ENCODE measurements around the gene CYP27C1. TPM values are rescaled to one million over a fixed set of nuclear protein-coding genes. Genes with fewer than 3 reads are reported as not detected.
"Not testable (repeated sequence)": the region's sequence is repeated elsewhere in the genome, so short reads cannot be mapped to it uniquely, and the experiment has no call there.

The CYP27C1 gene
- total RNA-seq, 1 donor from 2014 or later: 4.5 TPM

DNA sequence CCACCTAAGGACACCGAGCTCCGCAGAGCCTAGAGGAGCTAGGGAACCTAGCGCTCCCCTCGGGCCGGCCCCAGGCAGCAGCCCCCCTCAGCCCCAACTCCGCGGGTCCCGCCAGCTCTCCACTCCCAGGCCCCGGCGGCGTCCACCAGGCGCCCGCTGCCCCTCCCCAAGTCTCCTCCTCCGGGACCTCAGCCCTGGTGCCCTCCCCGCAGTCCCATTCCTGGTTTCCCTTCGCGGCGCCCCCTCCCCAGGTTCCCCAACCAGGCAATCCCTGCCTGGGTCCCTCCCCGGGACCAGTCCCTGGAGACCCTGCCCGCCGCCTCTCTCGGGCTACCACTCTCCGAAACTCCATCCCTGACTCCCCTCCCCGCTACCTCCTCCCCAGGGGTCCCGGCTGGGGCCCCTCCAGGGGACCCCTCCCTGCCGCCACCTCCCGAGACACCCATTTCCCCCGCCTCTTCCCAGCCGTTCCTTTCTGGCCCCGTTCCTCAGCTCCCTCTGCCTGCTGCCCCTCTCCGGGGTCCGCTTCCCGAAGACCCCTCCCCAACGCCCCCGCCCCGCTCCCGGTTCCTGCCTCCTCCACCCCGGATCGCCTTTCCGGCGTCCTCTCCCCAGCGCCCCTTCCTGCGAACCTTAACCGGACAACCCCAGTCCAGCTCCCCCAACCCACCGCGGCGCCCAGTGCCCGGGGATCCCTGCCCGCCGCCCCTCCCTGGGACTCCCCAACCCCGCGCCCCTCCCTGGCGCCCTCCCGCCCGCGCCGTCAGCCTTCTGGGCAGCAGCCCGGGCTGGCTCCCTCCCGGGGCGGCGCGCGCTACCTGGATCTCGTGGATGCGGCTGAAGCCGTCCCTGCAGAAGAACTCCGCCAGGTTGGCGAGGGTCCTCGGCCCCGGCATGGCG lies 678 bp downstream of the CYP27C1 start:
- peak overlapping the region; percentile 80 for H3K4me3 Mint-ChIP-seq
- peak; percentile 44 to 66 for DNase-seq (ENCODE audit: low spot score in 2 of 2, unreplicated experiment in 2 of 2)
- no peaks in the 10 kb centered on the region for H3K36me3 Mint-ChIP-seq
- TF ChIP-seq, protein P1, sequence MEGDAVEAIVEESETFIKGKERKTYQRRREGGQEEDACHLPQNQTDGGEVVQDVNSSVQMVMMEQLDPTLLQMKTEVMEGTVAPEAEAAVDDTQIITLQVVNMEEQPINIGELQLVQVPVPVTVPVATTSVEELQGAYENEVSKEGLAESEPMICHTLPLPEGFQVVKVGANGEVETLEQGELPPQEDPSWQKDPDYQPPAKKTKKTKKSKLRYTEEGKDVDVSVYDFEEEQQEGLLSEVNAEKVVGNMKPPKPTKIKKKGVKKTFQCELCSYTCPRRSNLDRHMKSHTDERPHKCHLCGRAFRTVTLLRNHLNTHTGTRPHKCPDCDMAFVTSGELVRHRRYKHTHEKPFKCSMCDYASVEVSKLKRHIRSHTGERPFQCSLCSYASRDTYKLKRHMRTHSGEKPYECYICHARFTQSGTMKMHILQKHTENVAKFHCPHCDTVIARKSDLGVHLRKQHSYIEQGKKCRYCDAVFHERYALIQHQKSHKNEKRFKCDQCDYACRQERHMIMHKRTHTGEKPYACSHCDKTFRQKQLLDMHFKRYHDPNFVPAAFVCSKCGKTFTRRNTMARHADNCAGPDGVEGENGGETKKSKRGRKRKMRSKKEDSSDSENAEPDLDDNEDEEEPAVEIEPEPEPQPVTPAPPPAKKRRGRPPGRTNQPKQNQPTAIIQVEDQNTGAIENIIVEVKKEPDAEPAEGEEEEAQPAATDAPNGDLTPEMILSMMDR (IDR thresholded peaks at IDR 0.05; ENCODE audit: unreplicated experiment): no peak
- peak overlapping the region; percentile 67 for H3K27ac Mint-ChIP-seq
- H3K9me3 Mint-ChIP-seq: peaks cover 12% of the 10 kb centered on the region
- peaks cover 18% of the 10 kb centered on the region for H3K4me1 Mint-ChIP-seq
- peaks cover 36% of the 10 kb centered on the region for H3K27me3 Mint-ChIP-seq (ENCODE audit: low read depth)

DNA sequence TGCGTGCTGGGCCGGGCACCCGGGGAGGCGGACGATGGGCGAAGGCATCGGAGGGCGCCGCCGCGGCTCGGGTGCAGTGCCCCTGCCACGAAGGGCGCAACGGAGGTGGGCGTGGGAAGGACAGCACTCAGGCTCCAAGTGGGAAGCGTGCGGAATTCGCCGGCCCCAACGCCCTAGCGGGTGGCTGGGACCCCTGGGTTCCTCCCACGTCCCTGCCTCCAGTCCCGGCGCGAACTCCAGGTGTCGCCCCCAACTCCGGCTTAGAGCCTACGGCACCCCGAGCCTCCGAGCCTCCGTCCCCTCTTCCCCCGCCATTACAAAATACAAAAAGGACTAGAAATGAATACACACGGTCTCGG lies 1.3 kb downstream of the CYP27C1 start:
- peak in 1 of 2 experiments; percentile 50 for DNase-seq (ENCODE audit: low spot score in 2 of 2, unreplicated experiment in 2 of 2)
- no peaks in the 10 kb centered on the region for H3K36me3 Mint-ChIP-seq
- peaks cover 12% of the 10 kb centered on the region for H3K9me3 Mint-ChIP-seq
- peaks cover 33% of the 10 kb centered on the region for H3K27me3 Mint-ChIP-seq (ENCODE audit: low read depth)
- H3K4me3 Mint-ChIP-seq: peak overlapping the region; percentile 80
- peaks cover 14% of the 10 kb centered on the region for H3K4me1 Mint-ChIP-seq
- TF ChIP-seq, protein P1 (IDR thresholded peaks at IDR 0.05; ENCODE audit: unreplicated experiment): no peak
- peak overlapping the region; percentile 67 for H3K27ac Mint-ChIP-seq

DNA sequence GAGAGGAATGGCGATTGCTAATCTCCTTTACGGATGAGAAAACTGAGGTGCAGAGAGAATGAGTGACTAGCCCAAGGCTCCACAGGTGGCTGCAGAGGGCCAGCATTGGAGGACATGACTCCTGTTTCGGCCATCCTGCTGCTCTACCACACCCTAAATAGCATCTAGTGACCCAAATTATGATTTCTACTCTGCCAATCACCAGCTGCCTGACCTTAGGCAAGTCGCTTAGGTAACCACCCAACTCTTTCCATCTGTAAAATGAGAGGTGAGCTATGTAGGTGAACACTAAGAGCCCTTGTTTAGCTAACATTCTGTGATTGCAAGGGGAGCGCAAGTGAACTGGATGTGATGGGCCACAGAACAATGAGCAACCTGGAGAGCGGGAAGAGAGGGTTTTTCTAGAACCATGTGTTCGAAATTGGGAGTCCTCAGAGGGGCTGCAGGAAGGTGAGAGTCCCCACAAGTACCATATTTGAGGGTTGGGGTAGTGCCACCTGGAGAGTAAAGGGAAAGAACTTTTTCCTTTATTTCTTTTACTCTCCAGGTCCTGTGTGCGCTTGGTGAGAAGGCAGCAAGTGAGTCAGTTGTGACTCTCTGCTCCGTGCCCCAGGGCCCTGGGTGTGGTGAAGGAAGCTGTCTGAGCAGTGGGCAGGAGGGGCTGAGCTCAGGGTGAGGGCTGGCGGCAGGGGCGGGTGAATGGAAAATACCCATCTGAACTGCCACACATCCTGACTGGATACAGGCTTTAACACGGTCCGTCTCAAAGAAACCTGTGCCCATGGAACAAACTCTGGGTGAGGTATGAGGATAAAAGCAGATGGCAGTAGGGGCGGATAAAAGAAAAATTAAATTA lies 2.4 kb downstream of the CYP27C1 start:
- peaks cover 32% of the 10 kb centered on the region for H3K27me3 Mint-ChIP-seq (ENCODE audit: low read depth)
- H3K27ac Mint-ChIP-seq: no peak overlapping the region
- peaks cover 19% of the 10 kb centered on the region for H3K9me3 Mint-ChIP-seq
- TF ChIP-seq, protein P1 (IDR thresholded peaks at IDR 0.05; ENCODE audit: unreplicated experiment): no peak
- peak overlapping the region; percentile 80 for H3K4me3 Mint-ChIP-seq
- H3K36me3 Mint-ChIP-seq: no peaks in the 10 kb centered on the region
- peaks cover 14% of the 10 kb centered on the region for H3K4me1 Mint-ChIP-seq
- DNase-seq (ENCODE audit: low spot score in 2 of 2, unreplicated experiment in 2 of 2): no peak

DNA sequence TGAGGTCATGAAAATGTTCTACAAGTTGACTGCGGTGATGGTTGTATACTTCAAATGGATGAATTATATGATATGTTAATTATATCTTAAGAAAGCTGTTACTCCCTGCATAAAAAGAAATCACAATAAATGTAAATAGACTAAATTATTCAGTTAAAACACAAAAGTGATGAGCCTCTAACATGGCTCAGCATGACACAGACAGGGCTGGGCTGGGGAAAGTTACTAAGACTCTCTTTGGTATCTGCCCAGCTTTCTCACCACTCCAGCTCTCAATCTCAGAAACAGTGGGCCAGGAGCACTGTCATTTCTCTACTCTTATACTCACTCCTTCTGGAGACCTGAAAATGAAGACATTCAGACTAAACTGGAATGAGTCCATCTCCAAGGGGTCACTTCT lies 3.5 kb downstream of the CYP27C1 start:
- no peak overlapping the region for H3K27ac Mint-ChIP-seq
- no peaks in the 10 kb centered on the region for H3K36me3 Mint-ChIP-seq
- TF ChIP-seq, protein P1 (IDR thresholded peaks at IDR 0.05; ENCODE audit: unreplicated experiment): no peak
- H3K27me3 Mint-ChIP-seq (ENCODE audit: low read depth): peaks cover 32% of the 10 kb centered on the region
- H3K4me3 Mint-ChIP-seq: no peak overlapping the region
- peaks cover 14% of the 10 kb centered on the region for H3K4me1 Mint-ChIP-seq
- peaks cover 22% of the 10 kb centered on the region for H3K9me3 Mint-ChIP-seq
- DNase-seq (ENCODE audit: low spot score in 2 of 2, unreplicated experiment in 2 of 2): no peak

DNA sequence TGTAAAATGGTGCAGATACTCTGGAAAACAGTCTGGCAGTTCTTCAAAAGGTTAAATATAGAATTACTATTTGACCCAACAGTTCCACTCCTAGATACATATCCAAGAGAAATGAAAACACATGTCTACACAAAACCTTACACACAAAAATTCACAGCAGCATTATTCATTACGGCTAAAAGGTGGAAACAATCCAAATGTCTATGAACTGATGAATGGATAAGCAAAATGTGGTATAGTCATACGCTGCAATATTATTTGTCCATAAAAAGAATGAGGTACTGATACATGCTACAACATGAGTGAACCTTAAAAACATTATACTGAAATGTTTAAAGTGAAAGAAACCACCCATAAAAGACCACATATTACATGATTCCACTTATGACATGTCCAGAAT lies 4.0 kb downstream of the CYP27C1 start:
- no peaks in the 10 kb centered on the region for H3K36me3 Mint-ChIP-seq
- peaks cover 14% of the 10 kb centered on the region for H3K4me1 Mint-ChIP-seq
- TF ChIP-seq, protein P1 (IDR thresholded peaks at IDR 0.05; ENCODE audit: unreplicated experiment): no peak
- H3K27ac Mint-ChIP-seq: no peak overlapping the region
- peaks cover 22% of the 10 kb centered on the region for H3K9me3 Mint-ChIP-seq
- no peak overlapping the region for H3K4me3 Mint-ChIP-seq
- no peak for DNase-seq (ENCODE audit: low spot score in 2 of 2, unreplicated experiment in 2 of 2)
- H3K27me3 Mint-ChIP-seq (ENCODE audit: low read depth): peaks cover 32% of the 10 kb centered on the region

DNA sequence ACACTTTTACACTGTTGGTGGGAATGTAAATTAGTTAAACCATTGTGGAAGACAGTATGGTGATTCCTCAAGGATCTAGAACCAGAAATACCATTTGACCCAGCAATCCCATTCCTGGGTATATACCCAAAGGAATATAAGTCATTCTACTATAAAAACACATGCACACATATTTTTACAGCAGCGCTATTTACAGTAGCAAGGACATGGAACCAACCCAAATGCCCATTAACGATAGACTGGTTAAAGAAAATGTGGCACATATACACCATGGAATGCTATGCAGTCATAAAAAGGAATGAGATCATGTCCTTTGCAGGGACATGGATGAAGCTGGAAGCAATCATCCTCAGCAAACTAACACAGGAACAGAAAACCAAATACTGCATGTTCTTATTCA lies 5.9 kb downstream of the CYP27C1 start:
- H3K27ac Mint-ChIP-seq: not testable (repeated sequence)

More for the DNA sequence above, 5.9 kb downstream of the CYP27C1 start:
- not testable (repeated sequence) for H3K4me3 Mint-ChIP-seq; DNase-seq (ENCODE audit: low spot score in 2 of 2, unreplicated experiment in 2 of 2); H3K4me1 Mint-ChIP-seq; H3K36me3 Mint-ChIP-seq
- H3K27me3 Mint-ChIP-seq (ENCODE audit: low read depth): peaks cover 23% of the 10 kb centered on the region
- H3K9me3 Mint-ChIP-seq: peaks cover 22% of the 10 kb centered on the region

All from mesothelial cell of epicardium (in vitro differentiated cells).